Tibial nerve (tissue), 4 donors: ENCODE measurements around the gene MYO7A.

ENCODE experiments used
- EP300 ChIP-seq, 2 donors: sonication (generic); formaldehyde crosslinking; IDR thresholded peaks; one replicate each; pipeline ENCODE4 v1.6.1; 2017; ENCODE audit warnings: antibody characterized with exemption in 2 of 2, mild to moderate bottlenecking in 1 of 2
- TF ChIP-seq, protein P1 (sequence below), 5 experiments: fragments of 200-600 bp in 3 of 5; fragments of 450-650 bp in 2 of 5; sonication (generic) in 3 of 5; IDR thresholded peaks; one replicate each; pipeline ENCODE4 v1.5.1; 2016 to 2019; ENCODE audit warnings: antibody characterized with exemption in 5 of 5, mild to moderate bottlenecking in 3 of 5, moderate library complexity in 2 of 5

DNA sequence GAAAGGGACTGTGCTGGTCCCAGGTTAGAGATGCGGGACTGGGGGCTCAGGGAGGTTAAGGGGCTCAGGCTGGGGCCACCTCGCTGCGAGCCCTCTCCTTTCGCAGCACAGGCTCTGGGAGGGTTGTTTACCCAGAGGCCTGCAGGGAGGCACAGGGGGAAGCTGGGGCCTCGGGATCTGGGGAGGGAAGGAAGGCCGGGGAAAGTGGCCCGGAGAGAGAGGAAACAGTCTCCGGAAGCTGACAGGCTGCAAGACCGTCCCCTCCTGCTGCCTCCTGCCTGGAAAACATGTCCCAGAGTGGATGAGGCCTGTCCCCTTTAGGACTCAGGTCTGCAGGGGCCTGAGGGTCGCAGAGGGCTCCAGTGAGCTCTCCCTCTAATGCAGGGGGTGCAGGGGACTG lies 45.4 kb downstream of the MYO7A start:
- TF ChIP-seq, protein P1, sequence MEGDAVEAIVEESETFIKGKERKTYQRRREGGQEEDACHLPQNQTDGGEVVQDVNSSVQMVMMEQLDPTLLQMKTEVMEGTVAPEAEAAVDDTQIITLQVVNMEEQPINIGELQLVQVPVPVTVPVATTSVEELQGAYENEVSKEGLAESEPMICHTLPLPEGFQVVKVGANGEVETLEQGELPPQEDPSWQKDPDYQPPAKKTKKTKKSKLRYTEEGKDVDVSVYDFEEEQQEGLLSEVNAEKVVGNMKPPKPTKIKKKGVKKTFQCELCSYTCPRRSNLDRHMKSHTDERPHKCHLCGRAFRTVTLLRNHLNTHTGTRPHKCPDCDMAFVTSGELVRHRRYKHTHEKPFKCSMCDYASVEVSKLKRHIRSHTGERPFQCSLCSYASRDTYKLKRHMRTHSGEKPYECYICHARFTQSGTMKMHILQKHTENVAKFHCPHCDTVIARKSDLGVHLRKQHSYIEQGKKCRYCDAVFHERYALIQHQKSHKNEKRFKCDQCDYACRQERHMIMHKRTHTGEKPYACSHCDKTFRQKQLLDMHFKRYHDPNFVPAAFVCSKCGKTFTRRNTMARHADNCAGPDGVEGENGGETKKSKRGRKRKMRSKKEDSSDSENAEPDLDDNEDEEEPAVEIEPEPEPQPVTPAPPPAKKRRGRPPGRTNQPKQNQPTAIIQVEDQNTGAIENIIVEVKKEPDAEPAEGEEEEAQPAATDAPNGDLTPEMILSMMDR (IDR thresholded peaks at IDR 0.05), result no peak
- no peak for TF ChIP-seq EP300 (IDR thresholded peaks at IDR 0.05)
